Spleen (tissue), 11 donors: Measurements from ENCODE around the gene SIM2. TPM values are rescaled to one million over a fixed set of nuclear protein-coding genes. Genes with fewer than 3 reads are reported as not detected.

Experiments
- DNase-seq: peaks from one replicate; pipeline ENCODE4 v3.0.0-alpha.2; 2020
- H3K27ac ChIP-seq, 8 donors: fragments of 200-600 bp; sonication (generic) in 7 of 8; 1 replicate in 4 of 8; 2 replicates in 4 of 8; pipeline versions ENCODE4 v1.5.0 to v1.8.0; 2016 to 2021; ENCODE audit warnings: inconsistent platforms in 4 of 8, mild to moderate bottlenecking in 4 of 8, moderate library complexity in 1 of 8
- H3K27me3 ChIP-seq, 7 donors: fragments of 200-600 bp; sonication (generic) in 6 of 7; replicated peaks in 1 of 7; 1 replicate in 4 of 7; 2 replicates in 3 of 7; pipeline versions ENCODE4 v1.5.0 to v1.8.0; 2016 to 2021; ENCODE audit warnings: inconsistent platforms in 3 of 7, mild to moderate bottlenecking in 1 of 7
- H3K36me3 ChIP-seq, 6 donors: fragments of 200-600 bp; sonication (generic) in 5 of 6; 1 replicate in 4 of 6; 2 replicates in 2 of 6; pipeline versions ENCODE4 v1.5.0 to v1.8.0; 2016 to 2021; ENCODE audit warnings: inconsistent platforms in 2 of 6
- H3K4me1 ChIP-seq, 6 donors: fragments of 200-600 bp; sonication (generic) in 5 of 6; 1 replicate in 3 of 6; 2 replicates in 3 of 6; pipeline versions ENCODE4 v1.5.0 to v1.8.0; 2016 to 2021; ENCODE audit warnings: inconsistent platforms in 3 of 6
- H3K4me3 ChIP-seq, 8 donors: fragments of 200-600 bp; sonication (generic) in 7 of 8; 1 replicate in 4 of 8; 2 replicates in 4 of 8; pipeline versions ENCODE4 v1.5.0 to v1.8.0; 2016 to 2021; ENCODE audit warnings: inconsistent platforms in 4 of 8, mild to moderate bottlenecking in 4 of 8, moderate library complexity in 2 of 8
- H3K9me3 ChIP-seq, 8 donors: fragments of 200-600 bp; sonication (generic) in 7 of 8; 1 replicate in 4 of 8; 2 replicates in 4 of 8; pipeline versions ENCODE4 v1.5.0 to v1.8.0; 2016 to 2021; ENCODE audit warnings: inconsistent platforms in 4 of 8
- POLR2A ChIP-seq, 3 donors: fragments of 450-650 bp; IDR thresholded peaks; one replicate each; pipeline ENCODE4 v1.5.1; 2017; ENCODE audit warnings: antibody characterized with exemption in 3 of 3, mild to moderate bottlenecking in 1 of 3
- POLR2AphosphoS5 ChIP-seq, 3 donors: sonication (generic); formaldehyde crosslinking; IDR thresholded peaks; one replicate each; pipeline ENCODE4 v1.5.1; 2017; ENCODE audit warnings: antibody characterized with exemption in 3 of 3
- WGBS, 5 donors: extraction: QIAGEN DNeasy Blood & Tissue Kit in 3 of 5; methylation state at CpG; one replicate each; pipeline versions ENCODE4 v1.1.5 to v1.1.7; 2013 to 2018; 5-methylcytosine and 5-hydroxymethylcytosine counted together
- intact Hi-C: fragments of 100-400 bp; cut with DNase I; formaldehyde crosslinking; loops from one replicate; pipeline ENCODE4 v1.15.0; 2023; ENCODE audit warnings: low total_unique reads
- polyA plus RNA-seq, 3 donors: library from polyadenylated mRNA; stranded (reverse); fragments of 200-250 nt; gene quantifications; one replicate each; pipeline ENCODE4 v1.2.1, GENCODE V29; 2013
- total RNA-seq, 7 donors: library from RNA; depleted of rRNA in 3 of 7; stranded (reverse); fragments of >200 nt in 3 of 7; fragmentation: NEBNext Ultra II Directional in 4 of 7; extraction: Animal tissue kit (Norgen Biotek cat#: 25700) in 4 of 7; gene quantifications; one replicate each; pipeline versions ENCODE4 v1.1.0 to v1.2.1, GENCODE V29; 2016 to 2021
- TF ChIP-seq, protein P1 (sequence below), 11 experiments: fragments of 200-600 bp in 7 of 11; fragments of 450-650 bp in 4 of 11; sonication (generic) in 4 of 11; IDR thresholded peaks in 8 of 11; conservative IDR thresholded peaks in 3 of 11; 1 replicate in 7 of 11; 2 replicates in 4 of 11; pipeline versions ENCODE4 v1.4.0 to v1.8.0; 2016 to 2021; ENCODE audit warnings: antibody characterized with exemption in 11 of 11, inconsistent platforms in 4 of 11, mild to moderate bottlenecking in 1 of 11
- donor health status: healthy with polysubstance abuse.
- donor health status: DM: no; HTN: no; CAD: no; lungs with moderate emphysema.
- donor health status: DM: no; HTN: no; CAD: no.
- donor health status: Bipolar disorder and iron deficiency.
- donor health status: healthy.
- donor health status: DM: no; HTN: no; CAD: no.
- donor health status: DM: yes; HTN: yes; CAD: no.

SIM2 gene
- total and polyA plus RNA-seq, 10 donors = not detected

DNA sequence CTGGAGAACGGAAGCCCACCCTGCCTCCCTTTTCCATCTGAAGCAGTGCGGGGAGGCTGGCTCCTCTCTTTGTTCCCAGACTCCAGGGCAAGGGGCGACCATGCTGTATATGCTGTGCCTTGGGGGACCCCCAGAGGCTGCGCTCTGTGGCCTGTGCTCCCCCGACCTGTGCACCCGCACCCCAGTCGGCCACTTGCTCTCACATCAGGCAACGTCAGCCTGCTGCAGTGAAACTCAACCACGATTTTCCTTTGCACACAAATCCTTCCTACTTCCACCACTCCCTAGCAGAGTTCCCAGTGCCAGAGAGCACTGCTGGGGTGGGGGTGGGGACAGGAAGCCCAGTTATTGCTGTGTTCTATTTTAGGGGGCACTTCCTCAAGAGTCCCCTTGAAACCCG lies 52.5 kb downstream of the SIM2 start:
- H3K27me3 ChIP-seq = peaks cover 0 to 26% (median 12%) of the 10 kb centered on the region in 7 donors
- peaks cover 0 to 46% (median 5%) of the 10 kb centered on the region in 6 donors for H3K36me3 ChIP-seq
- H3K9me3 ChIP-seq = no peaks in the 10 kb centered on the region
- 58 to 73% (median 69%) methylated on average over 10 of the region's 10 CpGs for WGBS, 5 donors
- peak overlapping the region in 2 of 8 donors; percentile 12 to 23 for H3K4me3 ChIP-seq
- TF ChIP-seq, protein P1, sequence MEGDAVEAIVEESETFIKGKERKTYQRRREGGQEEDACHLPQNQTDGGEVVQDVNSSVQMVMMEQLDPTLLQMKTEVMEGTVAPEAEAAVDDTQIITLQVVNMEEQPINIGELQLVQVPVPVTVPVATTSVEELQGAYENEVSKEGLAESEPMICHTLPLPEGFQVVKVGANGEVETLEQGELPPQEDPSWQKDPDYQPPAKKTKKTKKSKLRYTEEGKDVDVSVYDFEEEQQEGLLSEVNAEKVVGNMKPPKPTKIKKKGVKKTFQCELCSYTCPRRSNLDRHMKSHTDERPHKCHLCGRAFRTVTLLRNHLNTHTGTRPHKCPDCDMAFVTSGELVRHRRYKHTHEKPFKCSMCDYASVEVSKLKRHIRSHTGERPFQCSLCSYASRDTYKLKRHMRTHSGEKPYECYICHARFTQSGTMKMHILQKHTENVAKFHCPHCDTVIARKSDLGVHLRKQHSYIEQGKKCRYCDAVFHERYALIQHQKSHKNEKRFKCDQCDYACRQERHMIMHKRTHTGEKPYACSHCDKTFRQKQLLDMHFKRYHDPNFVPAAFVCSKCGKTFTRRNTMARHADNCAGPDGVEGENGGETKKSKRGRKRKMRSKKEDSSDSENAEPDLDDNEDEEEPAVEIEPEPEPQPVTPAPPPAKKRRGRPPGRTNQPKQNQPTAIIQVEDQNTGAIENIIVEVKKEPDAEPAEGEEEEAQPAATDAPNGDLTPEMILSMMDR (IDR thresholded peaks at IDR 0.05 in 8 of 11, conservative IDR thresholded peaks at IDR 0.05 in 3 of 11) = no peak
- no peak for TF ChIP-seq POLR2A (IDR thresholded peaks at IDR 0.05)
- TF ChIP-seq POLR2AphosphoS5 (IDR thresholded peaks at IDR 0.05) = no peak
- peak; percentile 28 for DNase-seq
- peak overlapping the region in 1 of 8 donors; percentile 26 for H3K27ac ChIP-seq
- intact Hi-C loops = no loop called here
- peaks cover 3 to 21% (median 8%) of the 10 kb centered on the region in 6 donors for H3K4me1 ChIP-seq

DNA sequence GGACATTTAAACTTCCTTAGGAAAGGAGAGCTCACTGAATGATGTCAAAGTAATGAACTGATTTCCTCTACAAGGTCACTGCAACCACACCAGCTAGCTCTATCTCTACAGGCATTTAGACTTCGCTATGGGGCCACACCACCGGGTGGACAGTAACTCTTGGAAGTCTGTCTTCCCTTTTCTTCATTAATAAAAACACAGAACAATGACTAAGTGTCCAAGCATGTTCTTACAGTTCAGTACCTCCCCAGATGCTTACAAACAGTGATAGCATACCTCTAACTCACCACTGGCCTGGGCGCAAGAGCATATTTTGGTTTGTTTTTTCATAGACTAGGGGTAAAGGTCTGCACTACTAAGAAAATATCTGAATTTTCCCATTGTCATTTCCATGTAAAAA lies 54.6 kb downstream of the SIM2 start:
- intact Hi-C loops = no loop called here
- TF ChIP-seq POLR2A (IDR thresholded peaks at IDR 0.05) (no peak), POLR2AphosphoS5 (IDR thresholded peaks at IDR 0.05) (no peak)
- TF ChIP-seq, protein P1 (IDR thresholded peaks at IDR 0.05 in 8 of 11, conservative IDR thresholded peaks at IDR 0.05 in 3 of 11) = no peak
- peaks cover 0 to 46% (median 5%) of the 10 kb centered on the region in 6 donors for H3K36me3 ChIP-seq
- peaks cover 0 to 7% (median 0%) of the 10 kb centered on the region in 6 donors for H3K4me1 ChIP-seq
- no peak for DNase-seq
- no peak overlapping the region for H3K27ac ChIP-seq
- no peak overlapping the region for H3K4me3 ChIP-seq
- WGBS, 5 donors = 79 to 92% (median 86%) methylated on average over 3 of the region's 3 CpGs
- peaks cover 0 to 5% (median 0%) of the 10 kb centered on the region in 7 donors for H3K27me3 ChIP-seq
- H3K9me3 ChIP-seq = no peaks in the 10 kb centered on the region

DNA sequence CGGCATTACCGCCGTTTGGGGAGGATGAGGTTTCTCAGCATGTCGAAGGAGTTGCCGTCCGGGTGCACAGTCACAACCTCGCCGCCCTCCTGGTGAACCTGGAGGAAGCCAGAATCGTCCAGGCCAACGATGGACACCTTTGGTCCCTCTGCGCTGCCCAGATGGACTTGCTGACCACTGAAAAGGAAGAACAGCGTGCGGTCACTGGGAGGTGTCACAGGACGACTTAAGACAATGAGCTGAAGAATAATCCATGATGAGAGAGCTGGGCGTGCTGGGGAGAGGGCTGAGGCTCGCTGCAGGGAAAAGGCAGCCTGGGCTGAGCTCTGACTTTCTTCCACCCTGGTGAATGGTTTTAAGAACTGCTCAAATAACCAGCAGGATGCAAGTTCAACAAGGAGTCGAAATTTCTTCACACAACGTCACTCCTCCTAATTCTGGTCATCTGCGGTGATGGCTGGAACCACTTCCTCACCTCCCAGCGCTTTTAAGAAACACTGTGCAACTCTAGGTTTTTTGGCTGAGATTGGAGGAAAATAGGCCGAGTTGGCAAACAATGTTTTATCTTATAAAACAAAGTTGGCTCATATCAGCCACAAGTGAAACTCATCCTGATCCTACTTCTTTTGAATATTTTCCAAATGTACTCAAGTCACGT lies 55.5 kb downstream of the SIM2 start:
- intact Hi-C loops = no loop called here
- TF ChIP-seq POLR2A (IDR thresholded peaks at IDR 0.05) (no peak), POLR2AphosphoS5 (IDR thresholded peaks at IDR 0.05) (no peak)
- TF ChIP-seq, protein P1 (IDR thresholded peaks at IDR 0.05 in 8 of 11, conservative IDR thresholded peaks at IDR 0.05 in 3 of 11) = no peak
- peaks cover 0 to 52% (median 5%) of the 10 kb centered on the region in 6 donors for H3K36me3 ChIP-seq
- H3K27me3 ChIP-seq = no peaks in the 10 kb centered on the region
- 89 to 93% (median 90%) methylated on average over 22 of the region's 22 CpGs for WGBS, 5 donors
- no peak overlapping the region for H3K27ac ChIP-seq
- no peak for DNase-seq
- no peak overlapping the region for H3K4me3 ChIP-seq
- no peaks in the 10 kb centered on the region for H3K9me3 ChIP-seq
- H3K4me1 ChIP-seq = peaks cover 0 to 7% (median 0%) of the 10 kb centered on the region in 6 donors

DNA sequence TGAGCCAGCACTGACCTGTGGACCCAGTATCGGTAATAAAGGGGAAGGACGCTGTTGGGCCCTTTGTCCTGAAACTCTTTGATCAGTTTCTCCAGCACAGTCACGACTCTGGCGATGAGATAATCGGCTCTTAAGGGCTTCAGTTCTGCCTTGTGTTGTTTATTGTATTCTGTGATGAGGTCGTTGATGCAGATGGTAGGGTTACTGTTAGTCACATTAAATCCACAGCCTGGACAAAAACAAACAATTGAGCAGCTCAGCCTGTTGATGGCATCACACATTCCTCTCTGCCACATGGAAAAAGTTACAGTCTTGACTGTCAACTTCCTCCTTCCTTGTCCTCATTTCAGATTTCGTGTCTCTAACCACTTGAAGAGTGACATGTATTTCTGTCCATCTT lies 57.6 kb downstream of the SIM2 start:
- H3K36me3 ChIP-seq = peaks cover 0 to 58% (median 5%) of the 10 kb centered on the region in 6 donors
- peaks cover 0 to 6% (median 0%) of the 10 kb centered on the region in 6 donors for H3K4me1 ChIP-seq
- no peak overlapping the region for H3K4me3 ChIP-seq
- WGBS, 5 donors = 82 to 89% (median 85%) methylated on average over 7 of the region's 7 CpGs
- TF ChIP-seq POLR2A (IDR thresholded peaks at IDR 0.05) = no peak
- TF ChIP-seq POLR2AphosphoS5 (IDR thresholded peaks at IDR 0.05) = no peak
- TF ChIP-seq, protein P1 (IDR thresholded peaks at IDR 0.05 in 8 of 11, conservative IDR thresholded peaks at IDR 0.05 in 3 of 11) = no peak
- H3K9me3 ChIP-seq = no peaks in the 10 kb centered on the region
- no peaks in the 10 kb centered on the region for H3K27me3 ChIP-seq
- H3K27ac ChIP-seq = no peak overlapping the region
- intact Hi-C loops = no loop called here
- no peak for DNase-seq
